Sigmoid colon (tissue), 4 donors: ENCODE results near the gene ABCC6.
"Not testable (repeated sequence)": the region's sequence is repeated elsewhere in the genome, so short reads cannot be mapped to it uniquely, and the experiment has no call there.

Experiments used
- CTCF ChIP-seq, 4 experiments: fragments of 450-650 bp in 3 of 4; fragments of 200-600 bp in 1 of 4; IDR thresholded peaks; one replicate each; pipeline ENCODE4 v1.5.1; 2016 to 2019; ENCODE audit warnings: antibody characterized with exemption in 4 of 4, mild to moderate bottlenecking in 3 of 4, moderate library complexity in 2 of 4
- EP300 ChIP-seq, 4 donors: sonication (generic); formaldehyde crosslinking; IDR thresholded peaks; one replicate each; pipeline ENCODE4 v1.6.1; 2017; ENCODE audit warnings: antibody characterized with exemption in 4 of 4
- POLR2A ChIP-seq, 2 donors: fragments of 450-650 bp; IDR thresholded peaks; one replicate each; pipeline ENCODE4 v1.6.1; 2016; ENCODE audit warnings: antibody characterized with exemption in 2 of 2, mild to moderate bottlenecking in 2 of 2, moderate library complexity in 2 of 2

- not testable (repeated sequence) for TF ChIP-seq CTCF, POLR2A, EP300 (IDR thresholded peaks at IDR 0.05)
Observed at GRCh38 chr16:16221382-16221781, 1.9 kb downstream of the ABCC6 start.
